ENCODE measurements around the gene FBXW9. TPM values are rescaled to one million over a fixed set of nuclear protein-coding genes. Genes with fewer than 3 reads are reported as not detected.

Gene FBXW9
- total RNA-seq, 3 donors from 2014 or later (not counting 1 experiment from before 2014, with no cell fraction given), result 2.2 to 3.2 (median 2.9) TPM

DNA sequence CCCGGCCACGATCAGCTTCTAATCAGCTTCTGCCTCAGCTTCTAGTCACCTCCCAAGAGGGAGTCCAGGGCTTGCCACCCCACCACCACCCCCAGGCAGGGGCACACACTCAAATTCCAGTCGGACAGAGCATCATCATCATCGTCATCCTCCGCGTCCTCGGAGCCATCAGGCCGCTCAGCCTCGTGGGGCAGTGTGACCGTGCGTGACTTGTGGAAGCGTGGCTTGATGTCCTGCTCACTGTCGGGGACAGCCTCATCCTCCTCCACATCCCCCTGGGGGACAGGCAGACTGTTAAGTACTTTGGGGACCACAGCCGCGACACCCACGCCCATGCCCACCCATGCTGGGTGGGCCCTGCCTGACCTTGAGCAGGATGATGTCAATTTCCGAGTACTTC is 14.8 kb upstream of the FBXW9 start:
- DNase-seq (no peak), ATAC-seq (no peak)
- Histone ChIP-seq H3K27ac (ENCODE audit: low read length) (no peak overlapping the region), H3K36me3 (ENCODE audit: control insufficient read depth, insufficient read depth, low read length) (peaks cover 49% of the 10 kb centered on the region), H3K4me1 (ENCODE audit: control insufficient read depth, insufficient read depth, low read length) (no peaks in the 10 kb centered on the region), H3K4me3 (ENCODE audit: low read length) (no peak overlapping the region), H3K27me3 (ENCODE audit: control insufficient read depth, insufficient read depth, low read length) (no peaks in the 10 kb centered on the region), H3K9me3 (ENCODE audit: control insufficient read depth, insufficient read depth, low read length) (no peaks in the 10 kb centered on the region)
- 98% methylated on average over 17 of the region's 17 CpGs for WGBS (ENCODE audit: insufficient coverage)
- TF ChIP-seq, protein P1, sequence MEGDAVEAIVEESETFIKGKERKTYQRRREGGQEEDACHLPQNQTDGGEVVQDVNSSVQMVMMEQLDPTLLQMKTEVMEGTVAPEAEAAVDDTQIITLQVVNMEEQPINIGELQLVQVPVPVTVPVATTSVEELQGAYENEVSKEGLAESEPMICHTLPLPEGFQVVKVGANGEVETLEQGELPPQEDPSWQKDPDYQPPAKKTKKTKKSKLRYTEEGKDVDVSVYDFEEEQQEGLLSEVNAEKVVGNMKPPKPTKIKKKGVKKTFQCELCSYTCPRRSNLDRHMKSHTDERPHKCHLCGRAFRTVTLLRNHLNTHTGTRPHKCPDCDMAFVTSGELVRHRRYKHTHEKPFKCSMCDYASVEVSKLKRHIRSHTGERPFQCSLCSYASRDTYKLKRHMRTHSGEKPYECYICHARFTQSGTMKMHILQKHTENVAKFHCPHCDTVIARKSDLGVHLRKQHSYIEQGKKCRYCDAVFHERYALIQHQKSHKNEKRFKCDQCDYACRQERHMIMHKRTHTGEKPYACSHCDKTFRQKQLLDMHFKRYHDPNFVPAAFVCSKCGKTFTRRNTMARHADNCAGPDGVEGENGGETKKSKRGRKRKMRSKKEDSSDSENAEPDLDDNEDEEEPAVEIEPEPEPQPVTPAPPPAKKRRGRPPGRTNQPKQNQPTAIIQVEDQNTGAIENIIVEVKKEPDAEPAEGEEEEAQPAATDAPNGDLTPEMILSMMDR (IDR thresholded peaks at IDR 0.05), result no peak
- Mint-ChIP-seq H3K4me1 (no peaks in the 10 kb centered on the region), H3K27me3 (ENCODE audit: low read depth in 2 of 2) (no peaks in the 10 kb centered on the region), H3K27ac (no peak overlapping the region), H3K9me3 (no peaks in the 10 kb centered on the region), H3K4me3 (no peak overlapping the region), H3K36me3 (no peaks in the 10 kb centered on the region)
- intact Hi-C loops (cut with micrococcal nuclease), result no loop called here

DNA sequence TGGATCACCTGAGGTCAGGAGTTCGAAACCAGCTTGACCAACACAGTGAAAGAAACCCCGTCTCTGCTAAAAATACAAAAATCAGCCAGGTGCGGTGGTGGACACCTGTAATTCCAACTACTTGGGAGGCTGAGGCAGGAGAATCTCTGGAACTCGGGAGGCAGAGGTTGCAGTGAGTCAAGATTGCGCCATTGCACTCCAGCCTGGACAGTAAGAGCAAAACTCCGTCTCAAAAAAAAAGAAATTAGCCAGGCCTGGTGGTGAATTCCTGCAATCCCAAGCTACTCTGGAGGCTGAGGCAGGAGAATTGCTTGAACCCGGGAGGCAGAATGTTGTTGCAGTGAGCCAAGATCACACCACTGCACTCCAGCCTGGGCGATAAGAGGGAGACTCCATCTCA is 12.2 kb upstream of the FBXW9 start:
- no peak overlapping the region for H3K27ac ChIP-seq (ENCODE audit: low read length)
- ATAC-seq (no peak), DNase-seq (no peak)
- no peaks in the 10 kb centered on the region for H3K4me1 ChIP-seq (ENCODE audit: control insufficient read depth, insufficient read depth, low read length)
- TF ChIP-seq, protein P1 (IDR thresholded peaks at IDR 0.05), result no peak
- Mint-ChIP-seq H3K9me3 (no peaks in the 10 kb centered on the region), H3K4me1 (no peaks in the 10 kb centered on the region), H3K4me3 (no peak overlapping the region), H3K27ac (no peak overlapping the region), H3K36me3 (no peaks in the 10 kb centered on the region), H3K27me3 (ENCODE audit: low read depth in 2 of 2) (no peaks in the 10 kb centered on the region)
- H3K4me3 ChIP-seq (ENCODE audit: low read length), result no peak overlapping the region
- 98% methylated on average over 8 of the region's 8 CpGs for WGBS (ENCODE audit: insufficient coverage)
- intact Hi-C loops (cut with micrococcal nuclease), result no loop called here
- no peaks in the 10 kb centered on the region for H3K9me3 ChIP-seq (ENCODE audit: control insufficient read depth, insufficient read depth, low read length)
- peaks cover 47% of the 10 kb centered on the region for H3K36me3 ChIP-seq (ENCODE audit: control insufficient read depth, insufficient read depth, low read length)
- H3K27me3 ChIP-seq (ENCODE audit: control insufficient read depth, insufficient read depth, low read length), result no peaks in the 10 kb centered on the region

DNA sequence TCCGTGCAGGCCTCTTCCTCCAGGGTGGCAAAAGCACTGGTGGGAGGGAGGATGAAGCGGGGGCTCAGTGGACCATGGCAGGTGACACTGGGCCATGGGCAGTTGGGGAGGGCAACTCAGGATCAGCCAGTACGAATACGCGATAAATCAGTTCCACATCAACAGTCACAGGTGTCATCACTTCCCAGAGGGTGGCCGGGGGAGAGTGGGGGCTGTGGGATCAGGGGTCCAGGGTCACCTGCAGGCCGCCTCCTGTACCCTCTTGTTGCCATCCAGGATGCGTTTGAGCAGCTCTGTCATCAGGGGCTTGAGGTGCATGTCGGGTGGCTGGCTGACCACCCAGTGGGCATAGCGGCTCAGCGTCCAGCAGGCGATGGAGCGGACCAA is 9.9 kb upstream of the FBXW9 start:
- DNase-seq, result no peak
- Mint-ChIP-seq H3K9me3 (no peaks in the 10 kb centered on the region), H3K4me3 (no peak overlapping the region), H3K27me3 (ENCODE audit: low read depth in 2 of 2) (no peaks in the 10 kb centered on the region), H3K36me3 (no peaks in the 10 kb centered on the region), H3K27ac (no peak overlapping the region), H3K4me1 (no peaks in the 10 kb centered on the region)
- WGBS (ENCODE audit: insufficient coverage), result 98% methylated on average over 13 of the region's 13 CpGs
- TF ChIP-seq, protein P1 (IDR thresholded peaks at IDR 0.05), result no peak
- Histone ChIP-seq H3K4me3 (ENCODE audit: low read length) (no peak overlapping the region), H3K27ac (ENCODE audit: low read length) (no peak overlapping the region), H3K9me3 (ENCODE audit: control insufficient read depth, insufficient read depth, low read length) (no peaks in the 10 kb centered on the region), H3K27me3 (ENCODE audit: control insufficient read depth, insufficient read depth, low read length) (no peaks in the 10 kb centered on the region), H3K36me3 (ENCODE audit: control insufficient read depth, insufficient read depth, low read length) (peaks cover 48% of the 10 kb centered on the region), H3K4me1 (ENCODE audit: control insufficient read depth, insufficient read depth, low read length) (no peaks in the 10 kb centered on the region)
- ATAC-seq, result no peak
- intact Hi-C loops (cut with micrococcal nuclease), result no loop called here

DNA sequence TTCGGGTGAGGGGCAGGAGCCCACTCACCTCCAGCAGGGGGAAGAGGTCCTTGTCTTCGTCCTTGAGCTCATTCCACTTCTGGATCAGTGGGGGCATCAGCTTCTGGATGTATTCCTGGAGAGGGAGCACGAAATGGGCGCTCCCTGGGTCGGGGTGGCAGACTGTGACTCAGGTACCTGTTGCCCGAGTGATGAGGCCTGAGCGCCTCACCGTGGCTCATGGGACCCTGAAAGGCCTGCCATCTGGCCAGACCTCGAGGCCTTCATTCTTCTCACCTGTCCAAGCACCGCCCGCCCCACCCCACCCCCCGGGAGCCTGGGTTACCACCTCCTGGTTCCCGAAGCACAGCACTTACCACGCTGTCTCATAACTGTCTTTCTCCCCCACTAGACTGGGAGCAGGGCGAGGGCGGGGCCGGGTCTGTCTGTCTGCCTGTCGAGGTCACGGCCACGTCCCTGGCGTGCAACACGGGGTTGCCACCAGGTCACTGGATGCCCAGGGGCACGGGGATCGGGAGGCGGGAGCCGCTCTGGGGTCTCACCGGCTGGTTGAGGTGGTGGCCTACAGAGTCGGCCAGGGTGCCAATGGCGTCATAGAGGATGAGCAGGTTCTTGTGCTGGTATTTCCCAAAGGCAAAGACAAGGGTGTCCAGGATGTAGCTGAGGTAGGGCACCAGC is 9.4 kb upstream of the FBXW9 start:
- no peaks in the 10 kb centered on the region for H3K4me1 Mint-ChIP-seq
- intact Hi-C loops (cut with micrococcal nuclease), result no loop called here
- H3K36me3 Mint-ChIP-seq, result no peaks in the 10 kb centered on the region
- no peaks in the 10 kb centered on the region for H3K9me3 Mint-ChIP-seq
- no peak overlapping the region for H3K27ac Mint-ChIP-seq
- Histone ChIP-seq H3K27ac (ENCODE audit: low read length) (no peak overlapping the region), H3K36me3 (ENCODE audit: control insufficient read depth, insufficient read depth, low read length) (peaks cover 52% of the 10 kb centered on the region), H3K27me3 (ENCODE audit: control insufficient read depth, insufficient read depth, low read length) (no peaks in the 10 kb centered on the region), H3K9me3 (ENCODE audit: control insufficient read depth, insufficient read depth, low read length) (no peaks in the 10 kb centered on the region), H3K4me3 (ENCODE audit: low read length) (no peak overlapping the region), H3K4me1 (ENCODE audit: control insufficient read depth, insufficient read depth, low read length) (no peaks in the 10 kb centered on the region)
- no peaks in the 10 kb centered on the region for H3K27me3 Mint-ChIP-seq (ENCODE audit: low read depth in 2 of 2)
- TF ChIP-seq, protein P1 (IDR thresholded peaks at IDR 0.05), result no peak
- no peak overlapping the region for H3K4me3 Mint-ChIP-seq
- ATAC-seq (no peak), DNase-seq (no peak)
- 96% methylated on average over 29 of the region's 29 CpGs for WGBS (ENCODE audit: insufficient coverage)
